GM18519 (cell line): Measurements from ENCODE around the gene WBP2.
"Not testable (repeated sequence)": the region's sequence is repeated elsewhere in the genome, so short reads cannot be mapped to it uniquely, and the experiment has no call there.

Experiments used
- ATAC-seq: cut with Tn5 transposase; IDR thresholded peaks from one replicate; pipeline ENCODE4 v1.9.1; 2021; ENCODE audit warnings: mild to moderate bottlenecking, moderate library complexity; ENCODE audit not compliant: unreplicated experiment, low FRiP score

The WBP2 gene

DNA sequence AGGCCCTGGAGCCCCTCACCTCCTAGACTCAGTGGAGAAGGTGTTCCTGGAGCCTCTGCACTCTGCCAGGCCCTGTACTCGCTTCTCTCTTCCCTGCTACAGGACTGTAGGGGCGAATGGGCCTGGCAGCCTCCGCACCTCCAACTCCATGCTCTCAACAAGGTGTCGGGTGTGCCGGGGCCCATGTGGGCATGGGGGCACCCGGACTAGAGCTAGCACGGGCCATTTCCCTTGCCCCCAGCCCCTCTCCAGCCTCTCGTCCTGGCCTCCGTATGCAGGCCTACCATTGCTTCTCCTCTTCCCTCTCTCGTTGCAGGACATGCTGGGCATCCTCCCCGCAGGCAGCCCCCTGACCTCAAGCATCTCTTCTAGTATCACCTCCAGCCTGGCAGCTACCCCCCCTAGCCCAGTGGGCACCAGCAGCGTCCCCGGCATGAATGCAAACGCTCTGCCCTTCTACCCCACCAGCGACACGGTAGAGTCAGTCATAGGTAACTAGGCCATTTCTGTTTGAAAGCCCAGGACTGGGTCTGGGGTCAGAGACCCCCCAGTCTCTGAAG, 36.7 kb downstream of the WBP2 start:
- no peak for ATAC-seq

DNA sequence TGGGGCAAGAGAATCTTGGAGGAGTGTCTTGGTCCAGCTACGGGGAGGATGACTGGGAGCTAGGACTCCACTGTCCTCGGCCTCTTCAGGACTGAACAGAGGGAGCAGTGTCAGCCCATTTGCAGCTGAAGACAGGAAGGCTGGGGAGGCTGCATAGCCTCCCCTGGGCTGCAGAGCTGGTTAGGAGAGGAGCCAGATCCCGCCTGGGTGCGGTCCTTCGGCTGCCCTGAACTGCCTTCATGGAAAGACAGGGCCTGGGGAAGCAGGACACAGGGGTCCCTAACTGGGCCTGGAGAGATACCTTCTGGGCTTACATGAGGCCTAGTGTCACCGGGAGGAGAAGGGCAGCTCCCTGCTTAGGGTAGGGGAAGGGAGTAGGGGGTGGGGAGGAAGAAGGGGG, 37.6 kb downstream of the WBP2 start:
- ATAC-seq: no peak

DNA sequence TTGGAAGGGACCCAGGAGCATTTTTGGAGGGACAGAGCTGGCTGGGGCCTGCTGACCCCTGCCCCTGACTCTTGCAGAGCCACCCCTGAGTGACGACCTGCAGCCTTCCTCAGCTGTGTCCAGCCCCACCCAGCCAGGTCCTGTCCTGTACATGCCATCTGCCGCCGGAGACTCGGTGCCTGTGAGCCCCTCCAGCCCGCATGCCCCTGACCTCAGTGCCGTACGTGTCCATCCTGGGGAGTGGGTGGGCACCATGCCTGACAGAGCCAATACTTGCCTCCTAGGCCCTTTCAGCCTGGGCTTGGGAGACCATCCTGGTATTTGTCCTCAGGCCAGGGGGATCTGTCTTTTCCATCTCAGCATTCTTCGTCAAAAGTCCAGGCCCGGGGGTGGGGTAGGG, 38.4 kb downstream of the WBP2 start:
- ATAC-seq: no peak

DNA sequence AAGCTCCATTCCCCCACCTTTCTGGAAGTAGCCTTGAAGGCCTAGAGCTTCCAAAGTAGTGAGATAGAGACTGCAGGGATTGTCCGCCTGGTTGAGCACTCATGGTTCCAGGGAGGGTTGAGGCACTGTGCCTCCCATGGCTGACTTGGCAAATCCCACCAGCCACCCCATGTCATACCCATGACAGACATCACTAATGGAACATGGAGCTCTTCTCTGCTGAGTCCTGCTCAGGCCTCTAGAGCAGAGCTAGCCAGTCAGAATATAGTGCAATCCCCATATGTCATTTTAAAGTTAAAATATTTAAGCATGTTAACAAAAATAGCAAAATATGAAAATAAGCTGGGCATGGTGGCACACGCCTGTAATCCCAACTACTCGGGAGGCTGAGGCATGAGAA, 39.7 kb downstream of the WBP2 start:
- ATAC-seq: no peak

DNA sequence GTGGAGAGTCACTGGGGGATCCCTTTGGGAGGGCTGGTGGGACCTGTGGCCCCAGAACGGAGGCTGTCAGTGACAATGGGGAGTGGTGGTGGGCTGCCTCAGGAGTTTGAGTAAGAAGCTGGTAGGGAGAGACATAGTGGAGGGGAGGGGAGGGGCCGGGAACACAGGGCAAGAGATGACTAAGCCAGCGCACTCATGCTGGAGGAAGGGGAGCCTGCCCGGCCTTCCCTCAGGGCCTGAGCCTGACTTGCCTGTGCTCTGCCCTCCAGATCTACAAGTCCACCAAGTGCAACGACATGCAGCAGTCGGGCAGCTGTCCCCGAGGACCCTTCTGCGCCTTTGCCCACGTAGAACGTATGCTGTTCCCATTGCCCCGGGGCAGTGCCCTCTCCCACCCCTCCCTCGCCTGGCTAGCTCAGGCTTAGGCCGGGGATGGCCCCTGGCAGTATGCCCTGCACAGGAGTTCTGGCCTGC, 40.2 kb downstream of the WBP2 start:
- no peak for ATAC-seq

DNA sequence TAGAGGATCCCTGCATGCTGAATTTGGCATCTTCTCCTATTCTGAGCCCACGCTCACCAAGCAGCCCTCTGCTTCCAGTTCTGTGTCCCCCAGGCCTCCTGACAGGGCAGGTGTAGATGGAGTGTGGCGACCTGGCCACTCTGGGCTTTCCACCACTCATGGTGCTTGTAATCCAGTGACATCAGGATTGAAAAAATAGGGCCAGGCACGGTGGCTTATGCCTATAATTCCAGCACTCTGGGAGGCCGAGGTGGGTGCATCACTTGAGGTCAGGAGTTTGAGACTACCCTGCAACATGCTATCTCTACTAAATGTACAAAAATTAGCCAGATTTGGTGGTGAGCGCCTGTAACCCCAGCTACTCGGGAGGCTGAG, 41.1 kb downstream of the WBP2 start:
- ATAC-seq: no peak

DNA sequence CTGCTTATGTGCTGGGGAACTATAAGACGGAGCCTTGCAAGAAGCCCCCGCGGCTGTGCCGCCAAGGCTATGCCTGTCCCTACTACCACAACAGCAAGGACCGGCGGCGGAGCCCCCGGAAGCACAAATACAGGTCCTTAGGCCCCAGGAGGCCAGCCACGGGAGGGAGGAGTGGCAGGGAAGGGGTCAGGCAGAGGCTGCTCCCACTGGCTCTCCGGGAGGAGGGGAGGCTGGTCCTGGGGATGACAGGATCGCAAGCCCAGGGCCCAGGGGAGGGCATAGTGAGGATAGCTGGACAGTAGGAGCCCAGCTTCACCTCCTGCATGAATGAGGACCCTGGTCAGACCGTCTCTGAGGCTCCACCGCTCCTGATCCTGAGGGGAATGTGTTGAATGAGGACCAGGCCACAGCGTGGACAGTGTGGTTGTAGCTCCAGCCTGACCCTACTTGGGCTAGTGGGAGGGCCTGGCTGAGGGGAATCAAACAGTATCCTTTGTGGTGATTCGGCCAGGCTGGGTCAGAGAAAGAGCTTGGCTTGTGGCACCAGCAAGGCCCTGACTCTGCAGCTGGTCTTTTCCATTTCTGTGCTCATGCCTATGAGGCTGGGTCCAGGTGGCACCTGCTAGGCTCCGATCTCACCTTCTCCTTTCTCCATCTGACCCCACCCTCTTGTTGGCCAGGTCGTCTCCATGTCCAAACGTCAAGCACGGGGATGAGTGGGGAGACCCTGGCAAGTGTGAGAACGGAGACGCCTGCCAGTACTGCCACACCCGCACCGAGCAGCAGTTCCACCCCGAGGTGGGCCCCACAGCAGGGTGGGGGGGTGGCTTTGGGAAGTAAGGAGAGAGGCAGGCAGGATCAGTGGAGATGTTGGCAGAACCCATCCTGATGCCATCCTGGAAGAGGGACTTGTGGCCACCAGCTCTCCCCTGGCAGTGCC, 41.8 kb downstream of the WBP2 start:
- no peak for ATAC-seq

DNA sequence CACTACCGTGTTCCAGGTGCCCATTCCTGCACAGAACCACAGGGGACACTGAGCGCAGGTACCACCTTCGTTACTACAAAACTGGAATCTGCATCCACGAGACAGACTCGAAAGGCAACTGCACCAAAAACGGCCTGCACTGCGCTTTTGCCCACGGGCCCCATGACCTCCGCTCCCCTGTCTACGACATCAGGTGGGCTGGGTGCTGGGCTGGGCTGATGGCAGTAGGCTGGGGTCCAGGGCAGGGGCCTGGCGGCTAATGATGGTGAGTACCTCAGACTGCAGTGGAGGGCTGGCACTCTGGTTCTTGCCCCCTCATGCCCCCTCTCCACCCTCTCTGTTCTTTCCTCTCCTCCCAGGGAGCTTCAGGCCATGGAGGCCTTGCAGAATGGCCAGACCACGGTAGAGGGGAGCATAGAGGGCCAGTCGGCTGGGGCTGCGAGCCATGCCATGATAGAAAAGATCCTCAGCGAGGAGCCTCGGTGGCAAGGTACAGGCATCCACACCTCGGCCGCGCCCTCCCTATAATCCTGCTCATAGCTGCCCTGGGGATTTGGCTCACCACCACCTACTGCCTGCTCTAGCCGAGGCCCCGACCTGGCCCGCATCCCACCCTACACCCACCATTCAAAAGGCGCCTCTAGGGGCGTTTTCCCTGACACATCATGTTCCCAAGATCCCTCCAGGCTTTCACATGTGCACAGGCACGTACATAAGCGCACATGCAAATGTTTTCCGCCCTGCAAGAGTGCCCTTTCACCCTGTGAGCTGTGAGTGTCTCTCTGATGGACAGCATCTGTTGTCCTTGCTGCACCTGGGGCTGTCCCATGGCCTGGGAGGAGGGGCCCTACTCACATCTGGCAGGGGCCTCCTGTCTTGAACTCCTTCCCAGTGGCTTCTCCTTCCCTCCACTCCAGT, 42.8 kb downstream of the WBP2 start:
- no peak for ATAC-seq

DNA sequence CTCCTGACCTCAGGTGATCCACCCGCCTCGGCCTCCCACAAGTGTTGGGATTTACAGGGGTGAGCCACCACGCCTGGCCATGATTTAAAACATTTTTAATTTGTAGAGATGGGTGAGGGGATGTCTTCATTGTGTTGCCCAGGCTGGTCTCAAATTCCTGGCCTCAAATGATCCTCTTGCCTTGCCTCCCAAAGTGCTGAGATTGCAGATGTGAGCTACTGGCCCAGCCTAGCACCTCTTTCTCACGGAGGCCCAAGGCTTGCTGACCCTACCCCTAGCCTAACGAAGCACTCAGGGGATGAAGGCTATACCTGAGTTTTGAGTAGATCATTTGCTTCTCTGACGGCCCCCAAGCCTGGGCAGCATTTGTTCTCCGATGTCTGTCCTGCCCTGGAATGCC, 44.0 kb downstream of the WBP2 start:
- ATAC-seq: no peak

DNA sequence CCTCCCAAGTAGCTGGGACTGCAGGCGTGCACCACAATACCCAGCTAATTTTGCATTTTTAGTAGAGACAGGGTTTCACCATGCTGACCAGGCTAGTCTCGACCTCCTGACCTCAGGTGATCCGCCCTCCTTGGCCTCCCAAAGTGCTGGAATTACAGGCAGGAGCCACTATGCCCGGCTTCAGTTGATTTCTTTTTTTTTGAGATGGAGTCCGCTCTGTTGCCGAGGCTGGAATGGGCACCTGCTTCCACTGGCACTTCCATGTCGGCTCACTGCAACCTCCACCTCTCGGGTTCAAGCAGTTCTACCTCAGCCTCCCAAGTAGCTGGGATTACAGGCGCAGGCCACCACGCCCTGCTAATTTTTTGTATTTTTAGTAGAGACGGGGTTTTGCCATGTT, 44.4 kb downstream of the WBP2 start:
- not testable (repeated sequence) for ATAC-seq

DNA sequence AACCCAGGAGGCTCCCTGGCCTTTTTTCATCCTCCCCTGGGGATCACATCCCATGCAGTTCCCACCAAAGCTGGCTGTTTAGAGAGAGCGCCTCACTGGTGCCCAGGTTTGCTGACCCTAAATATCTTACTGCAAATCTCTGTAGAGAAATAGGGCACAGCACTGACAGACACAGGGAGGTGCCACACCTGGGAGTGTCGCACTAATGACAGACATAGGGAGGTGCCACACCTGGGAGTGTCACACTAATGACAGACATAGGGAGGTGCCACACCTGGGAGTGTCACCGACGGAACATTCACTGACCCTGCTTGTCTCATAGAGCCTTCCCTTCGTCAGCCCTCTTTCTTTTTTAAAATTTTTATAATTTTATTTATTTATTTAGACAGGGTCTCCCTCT, 44.9 kb downstream of the WBP2 start:
- no peak for ATAC-seq

DNA sequence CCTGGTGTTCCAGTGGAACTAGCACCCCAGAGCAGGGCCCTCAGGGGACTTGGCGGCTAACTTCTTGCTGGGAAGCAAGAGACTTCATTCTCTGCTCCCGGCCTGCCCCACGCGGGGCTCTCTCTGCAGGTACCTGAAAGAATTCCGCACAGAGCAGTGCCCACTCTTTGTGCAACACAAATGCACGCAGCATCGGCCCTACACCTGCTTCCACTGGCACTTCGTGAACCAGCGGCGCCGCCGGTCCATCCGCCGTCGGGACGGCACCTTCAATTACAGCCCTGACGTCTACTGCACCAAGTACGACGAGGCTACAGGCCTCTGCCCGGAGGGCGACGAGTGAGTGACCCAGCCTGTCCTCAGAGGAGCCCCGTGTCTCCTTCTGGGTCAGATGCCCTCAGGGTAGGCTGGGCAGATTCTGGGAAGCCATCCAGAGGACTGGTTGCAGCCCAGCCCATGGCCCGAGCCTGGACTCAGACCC, 45.5 kb downstream of the WBP2 start:
- ATAC-seq: no peak

DNA sequence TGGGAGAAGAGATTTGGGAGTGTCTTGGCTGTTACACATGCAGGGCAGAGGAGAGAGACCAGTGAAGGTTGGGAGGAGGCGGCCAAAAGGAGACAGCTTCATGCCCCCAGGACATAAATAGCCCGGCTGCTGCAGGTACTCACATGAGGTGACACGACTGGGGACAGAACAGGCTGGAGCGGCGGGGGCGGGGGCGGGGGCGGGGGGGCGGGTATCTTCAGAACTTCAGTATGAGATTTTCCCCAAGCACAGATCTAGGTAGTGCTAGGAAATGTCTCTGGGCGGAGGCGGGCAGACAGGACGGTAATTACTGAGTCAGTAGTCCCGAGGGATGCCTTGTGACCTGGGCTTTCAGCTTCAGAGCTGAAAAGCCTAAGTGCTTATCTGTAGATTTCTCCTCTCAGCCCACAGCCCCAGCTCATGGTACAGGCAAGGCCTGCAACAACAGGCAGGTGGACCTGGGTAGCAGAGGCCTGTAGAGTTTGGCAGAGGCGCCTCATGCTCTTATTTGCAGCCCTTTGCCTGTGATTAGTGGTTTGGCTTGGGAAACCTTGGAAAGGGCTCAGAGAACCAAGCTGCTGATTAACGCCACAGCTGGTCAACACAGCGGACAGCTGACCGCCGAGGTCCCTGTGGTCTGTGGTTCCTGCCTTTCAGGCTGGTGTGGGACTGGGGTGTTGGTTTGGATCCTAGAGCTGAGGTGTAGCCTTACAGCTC, 46.1 kb downstream of the WBP2 start:
- no peak for ATAC-seq

DNA sequence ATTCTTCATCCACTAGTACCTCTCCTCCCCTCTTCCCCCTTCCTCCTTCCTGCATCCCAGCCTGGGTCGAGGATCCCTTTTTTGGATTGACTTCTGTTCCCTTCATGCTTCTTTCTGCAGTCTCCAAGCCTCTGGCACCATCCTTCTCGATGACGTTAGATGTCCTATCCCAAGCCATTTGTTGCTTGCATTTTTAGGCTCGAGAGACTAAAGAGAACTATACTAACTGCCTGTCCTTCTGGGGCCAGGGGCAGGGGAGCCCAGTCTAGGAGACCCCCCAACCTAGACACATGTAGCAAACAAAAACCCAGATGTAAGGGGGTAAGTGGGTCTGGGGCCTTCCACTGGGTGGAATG, 46.6 kb downstream of the WBP2 start:
- no peak for ATAC-seq

DNA sequence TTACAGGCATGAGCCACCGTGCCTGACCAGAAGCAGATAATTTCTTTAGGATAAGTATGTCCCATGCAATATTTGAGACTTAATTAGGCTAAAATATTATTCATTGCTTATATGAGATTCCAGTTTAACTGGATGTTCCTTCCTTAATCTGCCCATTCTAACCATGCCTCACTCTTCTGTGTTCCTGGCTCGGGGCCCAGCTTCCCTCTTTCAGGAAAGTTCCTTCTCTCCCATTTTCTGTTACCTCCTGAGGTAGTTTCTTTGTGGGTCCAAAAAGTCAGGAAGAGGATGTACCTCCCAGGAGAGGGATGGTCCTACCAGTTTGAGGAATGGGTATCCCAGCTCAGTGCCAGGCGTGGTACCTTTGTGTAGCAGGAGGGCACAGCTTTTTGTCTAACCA, 47.3 kb downstream of the WBP2 start:
- ATAC-seq: no peak

DNA sequence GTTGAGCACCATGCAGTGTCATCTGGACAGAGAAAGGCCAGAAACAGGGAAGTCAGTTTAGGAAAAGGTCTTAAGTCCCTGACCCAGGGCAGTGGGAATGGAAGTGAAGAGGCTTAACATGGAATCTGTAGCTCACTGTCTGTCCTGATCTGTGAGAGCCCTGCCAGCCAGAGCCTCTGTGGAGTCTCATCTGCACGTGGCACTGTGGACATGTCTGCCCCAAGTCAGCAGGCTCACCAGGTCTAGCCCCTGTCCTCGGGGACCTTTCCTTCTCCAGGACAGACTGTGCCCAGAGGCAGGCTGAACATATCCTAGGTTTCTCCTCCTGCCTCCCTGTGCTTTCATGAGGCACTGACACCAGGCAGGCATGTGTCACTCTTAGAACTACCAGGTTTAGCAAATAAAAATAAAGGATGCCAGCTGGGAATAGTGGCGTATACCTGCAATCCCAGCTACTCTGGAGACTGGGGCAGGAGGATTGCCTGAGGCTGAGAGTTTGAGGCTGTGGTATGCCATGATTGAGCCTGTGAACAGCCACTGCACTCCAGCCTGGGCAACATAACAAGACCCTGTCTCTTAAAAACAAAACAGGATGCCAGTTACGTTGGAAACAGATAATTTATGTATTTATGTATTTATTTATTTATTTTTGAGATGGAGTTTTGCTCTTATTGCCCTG, 48.2 kb downstream of the WBP2 start:
- ATAC-seq: no peak

DNA sequence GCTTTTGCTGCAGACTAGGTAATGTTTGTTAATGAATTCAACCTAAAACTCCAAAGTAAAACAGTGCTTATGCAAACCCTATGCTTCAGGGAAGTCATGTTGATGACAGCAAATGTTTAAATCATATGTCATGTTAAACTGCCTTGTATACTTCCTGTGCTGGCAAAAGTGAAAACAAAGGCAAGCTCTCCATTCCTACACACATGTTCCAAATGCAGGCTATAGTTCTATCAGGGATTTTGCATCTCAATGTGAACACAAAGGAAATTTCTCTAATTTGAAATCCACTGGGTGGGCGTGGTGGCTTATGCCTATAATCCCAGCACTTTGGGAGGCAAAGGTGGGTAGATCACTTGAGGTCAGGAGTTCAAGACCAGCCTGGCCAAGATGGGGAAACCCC, 51.3 kb downstream of the WBP2 start:
- ATAC-seq: no peak

DNA sequence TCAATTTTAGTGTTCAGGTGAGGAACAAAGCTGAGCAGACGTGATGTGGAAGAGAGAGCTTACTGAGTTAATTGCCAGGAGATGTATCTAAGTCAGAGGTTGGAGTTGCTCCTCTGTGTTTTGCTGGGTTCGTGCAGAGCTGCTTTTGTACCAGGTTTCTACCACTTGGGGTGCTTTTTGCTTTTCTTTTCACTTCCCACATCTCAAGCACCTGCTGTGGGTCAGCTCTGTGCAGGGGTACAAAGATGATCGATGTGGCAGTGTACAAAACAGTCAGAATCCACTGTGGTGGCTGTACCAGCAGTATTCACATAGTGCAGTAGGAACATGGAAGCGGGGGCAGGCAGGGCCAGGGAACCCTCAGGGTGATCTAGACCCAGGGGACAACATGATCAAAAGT, 55.7 kb downstream of the WBP2 start:
- ATAC-seq: no peak

DNA sequence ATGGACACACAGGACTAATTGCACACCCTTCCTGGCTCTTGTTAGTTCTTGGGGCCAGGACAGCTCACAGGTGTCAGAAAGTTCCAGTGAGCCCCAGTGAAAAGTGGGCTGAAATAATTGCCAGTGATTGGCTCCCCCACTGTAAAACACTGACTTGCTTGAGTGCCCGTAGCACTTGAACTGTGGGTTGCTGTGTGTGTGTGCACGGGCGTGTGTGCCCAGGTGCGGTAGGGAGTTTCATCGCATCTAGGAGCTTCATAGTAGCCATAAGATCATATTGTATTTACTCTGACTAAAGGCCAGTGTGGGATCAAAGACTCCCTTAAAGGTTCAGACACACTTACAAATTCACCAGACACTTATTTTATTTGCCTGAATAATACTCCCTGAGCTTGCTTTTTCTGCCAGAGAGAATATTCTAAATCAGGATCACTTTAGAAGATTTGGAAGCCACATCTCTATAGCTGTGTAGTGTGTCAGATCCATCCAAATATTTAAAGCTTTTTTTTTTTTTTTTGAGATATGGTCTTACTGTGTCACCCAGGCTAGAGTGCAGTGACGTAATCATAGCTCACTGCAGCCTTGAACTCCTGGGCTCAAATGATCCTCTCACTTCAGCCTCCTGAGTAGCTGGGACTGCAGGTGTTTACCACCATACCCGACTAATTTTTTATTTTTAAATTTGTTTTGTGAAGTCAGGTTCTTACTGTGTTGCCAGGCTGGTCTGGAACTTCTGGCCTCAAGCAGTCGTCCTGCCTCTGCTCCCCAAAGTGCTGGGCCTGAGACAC, 59.1 kb downstream of the WBP2 start:
- no peak for ATAC-seq
